Activated T-cell treated with anti-CD3 and anti-CD28 coated beads, Interleukin-2, amount 50 U/mL, for 1 hour (primary cell): ENCODE data around the gene DGKI.
"Not testable (repeated sequence)": the region's sequence is repeated elsewhere in the genome, so short reads cannot be mapped to it uniquely, and the experiment has no call there.

Source experiments
- DNase-seq: peaks from one replicate; pipeline ENCODE4 v3.0.0-alpha.2; 2020

The DGKI gene

DNA sequence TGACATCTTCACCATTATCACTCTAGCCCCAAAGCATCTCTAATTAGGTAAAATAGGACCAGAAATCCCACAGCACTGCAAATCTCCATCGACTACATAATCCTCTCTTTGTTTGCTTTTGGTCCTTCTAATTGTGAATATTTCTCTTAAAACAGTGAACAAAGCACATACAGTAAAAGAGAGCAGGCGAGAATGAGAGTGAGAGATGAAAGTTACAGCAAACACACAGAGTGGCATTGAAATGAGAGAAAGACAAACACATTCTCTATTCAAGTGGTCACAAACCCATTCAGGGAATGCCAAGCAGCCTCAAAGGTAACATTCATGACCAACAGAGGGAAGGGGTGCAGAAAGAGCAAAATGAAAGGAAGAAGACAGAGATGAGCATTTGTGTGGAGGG, 393.4 kb downstream of the DGKI start:
- DNase-seq = no peak

DNA sequence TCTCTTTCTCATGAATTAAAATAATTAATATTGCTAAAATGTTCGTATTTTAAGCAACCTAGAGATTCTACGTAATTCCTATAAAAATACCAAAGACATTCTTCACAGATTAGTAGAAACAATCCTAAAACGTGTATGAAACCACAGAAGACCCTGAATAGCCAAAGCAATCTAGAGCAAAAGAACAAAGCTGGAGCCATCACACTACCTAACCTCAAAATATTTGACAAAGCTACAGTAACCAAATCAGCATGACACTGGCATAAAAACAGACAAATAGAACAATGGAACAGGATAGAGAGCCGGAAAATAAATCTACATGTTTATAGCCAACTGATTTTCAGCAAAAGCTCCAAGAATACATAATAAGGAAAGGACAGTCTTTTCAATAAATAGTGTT, 397.8 kb downstream of the DGKI start:
- DNase-seq = no peak

DNA sequence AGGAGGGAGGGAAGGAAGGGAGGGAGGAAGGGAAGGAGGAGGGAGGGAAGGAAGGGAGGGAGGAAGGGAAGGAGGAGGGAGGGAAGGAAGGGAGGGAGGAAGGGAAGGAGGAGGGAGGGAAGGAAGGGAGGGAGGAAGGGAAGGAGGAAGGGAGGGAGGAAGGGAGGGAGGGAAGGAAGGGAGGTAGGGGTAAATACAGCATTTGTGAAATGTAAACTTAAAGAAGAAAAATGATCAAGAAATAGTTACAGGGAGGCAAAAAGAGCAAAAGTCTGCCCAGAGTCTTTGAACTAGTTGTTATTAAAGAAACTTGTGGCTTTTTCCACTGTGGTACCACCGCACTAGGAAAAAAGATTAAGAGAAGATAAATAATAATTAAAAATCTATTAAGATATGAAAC, 398.2 kb downstream of the DGKI start:
- not testable (repeated sequence) for DNase-seq

DNA sequence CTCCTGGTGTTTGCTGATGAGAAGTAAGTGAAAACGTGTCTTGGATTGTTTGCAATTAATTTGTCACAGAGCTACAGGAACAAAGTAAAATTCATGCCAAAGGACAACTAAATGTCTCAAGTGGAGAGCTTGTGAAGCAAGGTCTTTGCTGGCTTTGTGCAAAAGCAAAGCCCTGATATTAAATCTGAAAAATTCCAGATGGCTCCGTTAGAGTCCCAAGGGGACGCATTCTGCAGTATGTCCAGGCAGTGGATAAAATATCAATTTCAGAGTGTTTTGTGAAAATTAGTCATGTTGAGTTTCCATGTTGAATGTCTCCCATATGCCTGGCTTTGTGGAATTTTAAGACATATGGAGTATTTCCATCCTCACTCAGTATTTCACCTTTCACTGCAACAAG, 400.7 kb downstream of the DGKI start:
- no peak for DNase-seq

DNA sequence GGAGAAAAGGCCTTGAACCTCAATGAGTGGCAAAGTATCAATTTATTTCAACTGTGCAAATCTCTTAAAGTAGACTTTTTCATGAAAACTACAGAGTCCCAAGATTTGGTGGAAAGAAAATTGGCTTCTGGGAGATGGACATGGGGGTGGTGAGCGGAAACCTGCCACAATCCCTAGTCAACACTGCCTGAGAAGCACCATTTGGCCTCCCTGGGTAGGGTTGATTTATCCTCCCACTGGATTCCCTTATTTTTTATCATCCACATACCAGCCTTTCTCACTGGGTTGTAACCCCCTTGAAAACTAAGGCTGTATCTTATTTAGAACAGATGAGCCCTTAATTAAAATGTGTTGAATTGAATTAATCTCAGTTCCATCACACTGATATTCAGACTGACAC, 401.5 kb downstream of the DGKI start:
- DNase-seq = no peak

DNA sequence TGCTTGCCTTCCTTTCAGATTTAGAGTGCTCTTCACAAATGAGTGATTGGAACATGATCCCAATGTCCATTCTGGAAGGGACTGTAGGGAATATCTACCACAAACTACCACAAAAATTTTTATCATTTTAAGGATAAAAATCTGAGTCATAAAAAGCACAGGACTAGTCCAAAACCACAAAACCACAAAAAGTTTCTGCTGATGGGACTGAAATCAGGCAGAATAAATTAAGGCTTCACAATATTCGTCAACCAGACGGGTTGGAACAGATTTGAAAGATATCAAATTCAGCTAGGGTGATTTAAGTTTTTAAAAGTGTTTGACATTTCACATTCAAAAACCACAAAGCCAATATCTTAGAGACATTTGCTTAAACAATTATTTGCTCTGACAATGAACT, 403.2 kb downstream of the DGKI start:
- no peak for DNase-seq

DNA sequence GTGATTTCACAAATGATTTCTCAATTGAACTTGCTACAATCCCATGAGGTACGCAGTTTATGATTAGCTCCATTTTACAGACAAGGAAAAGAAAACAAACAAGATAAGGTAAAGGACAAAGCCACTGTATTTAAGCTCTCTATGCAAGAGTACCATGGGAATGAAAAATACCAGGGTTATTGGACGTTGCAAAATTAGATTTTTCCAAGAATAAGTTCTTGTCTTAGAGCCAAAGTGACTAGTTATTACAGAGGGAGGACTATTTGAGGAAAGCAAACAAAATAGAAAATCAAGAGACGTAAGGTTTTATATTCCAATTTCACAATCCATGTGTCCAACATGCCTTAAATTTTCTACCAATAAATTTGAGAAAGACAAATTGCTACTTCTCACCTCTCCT, 405.3 kb downstream of the DGKI start:
- DNase-seq = no peak

DNA sequence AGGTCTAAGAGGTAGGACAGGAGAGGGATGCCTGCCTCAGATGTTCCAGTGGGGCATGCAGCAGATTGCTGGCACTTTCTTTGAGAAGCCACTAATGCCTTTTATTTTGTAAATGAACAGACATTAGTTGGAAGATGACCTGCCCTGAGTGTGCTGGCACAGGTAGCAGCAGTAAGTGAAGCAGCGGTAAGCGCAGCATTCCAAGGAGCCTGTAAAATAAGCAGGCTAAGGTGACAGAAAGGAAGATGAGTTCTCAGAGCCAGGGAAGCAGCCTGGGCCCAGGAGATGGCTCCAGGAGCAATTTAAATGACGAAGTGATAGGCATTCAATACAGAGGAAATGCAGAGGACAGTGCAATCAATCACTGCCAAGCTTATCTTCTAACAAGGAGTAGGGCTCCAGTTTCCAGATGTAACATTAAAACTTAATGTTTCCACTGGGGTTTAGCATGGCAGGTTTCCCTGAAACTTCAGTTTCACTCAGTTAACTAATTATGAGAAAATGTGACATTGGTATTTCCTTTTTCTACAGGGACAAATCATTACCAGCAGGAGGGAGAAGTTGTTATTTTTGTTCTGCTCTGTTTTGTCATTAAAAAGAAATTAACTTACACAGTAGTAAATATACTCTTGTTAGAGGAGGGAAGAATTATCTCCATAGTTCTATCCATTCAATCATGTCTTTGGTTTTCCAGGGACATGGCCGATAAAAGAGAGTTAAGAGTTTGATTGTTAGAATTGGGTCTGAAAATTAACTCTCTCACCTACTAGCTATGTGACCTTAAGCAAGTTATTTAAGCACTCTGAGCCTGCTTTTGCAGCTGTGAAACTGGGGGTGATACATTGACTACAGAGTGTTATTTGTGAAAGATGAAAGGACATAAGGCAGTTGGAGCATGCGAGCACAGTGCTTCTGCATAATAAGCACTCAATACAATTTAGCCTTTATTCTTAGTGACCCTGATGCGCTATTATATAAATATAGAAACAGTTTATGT, 406.6 kb downstream of the DGKI start:
- DNase-seq = no peak

DNA sequence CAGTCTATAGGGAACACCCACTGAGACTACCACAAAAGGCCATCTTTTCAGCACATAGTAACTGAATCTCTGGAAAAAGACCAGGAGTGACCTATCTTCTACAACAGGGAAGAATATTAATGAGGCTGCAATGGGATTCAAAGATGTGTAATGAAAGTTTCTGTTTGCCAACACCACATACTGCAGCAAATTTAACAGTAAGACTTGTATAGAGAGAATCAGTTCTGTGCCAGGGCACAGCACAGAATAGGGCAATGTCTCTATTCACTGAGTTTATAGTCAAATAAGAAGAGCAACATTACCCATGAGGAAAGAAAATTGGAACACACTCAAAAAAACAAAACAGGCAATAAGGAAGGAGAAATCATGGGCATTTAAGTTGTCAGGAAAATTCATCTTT, 411.8 kb downstream of the DGKI start:
- no peak for DNase-seq

DNA sequence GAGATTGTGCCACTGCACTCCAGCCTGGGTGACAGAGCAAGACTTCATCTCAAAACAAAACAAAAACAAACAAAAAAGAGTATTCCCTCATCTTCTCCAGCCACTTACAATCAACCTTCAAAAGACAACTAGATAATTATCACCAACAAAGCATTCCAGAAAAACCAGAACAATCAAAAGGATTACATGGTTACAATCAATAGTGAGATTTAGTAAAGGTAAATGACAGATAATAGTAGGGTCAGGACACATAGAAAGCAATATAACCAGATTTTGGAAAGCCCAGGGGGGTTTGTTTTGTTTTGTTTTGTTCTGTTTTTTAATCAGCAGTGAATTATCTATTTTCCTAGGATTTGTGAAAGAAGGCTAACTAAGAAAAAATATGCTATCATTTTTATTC, 412.2 kb downstream of the DGKI start:
- DNase-seq = no peak

DNA sequence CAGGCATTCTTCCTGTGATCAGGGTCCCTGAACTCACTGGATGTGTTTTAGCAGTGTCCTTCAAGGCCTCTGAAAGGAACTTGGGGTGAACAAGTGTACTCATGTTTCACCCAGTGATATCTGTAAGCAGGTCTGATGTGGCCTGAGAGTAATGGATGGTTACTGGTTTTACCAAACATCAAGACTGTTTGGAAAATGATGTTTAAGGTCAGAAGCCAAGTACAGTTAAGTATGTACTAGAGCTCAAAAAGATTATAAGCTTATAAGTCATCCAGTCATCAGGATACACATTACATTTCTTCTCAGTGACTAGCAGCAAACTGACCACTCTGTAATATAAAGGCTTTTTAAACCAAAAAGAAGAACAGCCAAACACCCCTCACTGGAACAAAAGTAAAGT, 423.5 kb downstream of the DGKI start:
- DNase-seq = no peak

DNA sequence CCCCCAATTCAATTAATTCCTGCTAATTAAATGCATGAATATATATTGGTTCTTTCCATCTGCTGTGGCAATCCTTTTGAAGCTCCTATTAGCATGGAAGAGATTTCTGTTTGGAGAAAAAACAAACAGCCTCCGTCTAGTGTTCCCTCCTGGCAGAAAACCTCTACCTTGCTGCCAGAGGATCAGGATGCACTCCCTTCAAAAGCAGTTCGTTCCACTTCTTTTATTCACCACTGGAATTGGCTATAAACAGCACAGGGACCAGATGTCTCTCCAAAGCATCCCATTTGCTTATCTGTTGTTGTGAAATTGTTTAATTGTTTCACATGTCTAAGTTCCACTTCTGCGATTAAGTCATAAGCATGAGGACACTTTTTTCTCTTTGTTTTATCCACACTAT, 425.4 kb downstream of the DGKI start:
- DNase-seq = no peak

DNA sequence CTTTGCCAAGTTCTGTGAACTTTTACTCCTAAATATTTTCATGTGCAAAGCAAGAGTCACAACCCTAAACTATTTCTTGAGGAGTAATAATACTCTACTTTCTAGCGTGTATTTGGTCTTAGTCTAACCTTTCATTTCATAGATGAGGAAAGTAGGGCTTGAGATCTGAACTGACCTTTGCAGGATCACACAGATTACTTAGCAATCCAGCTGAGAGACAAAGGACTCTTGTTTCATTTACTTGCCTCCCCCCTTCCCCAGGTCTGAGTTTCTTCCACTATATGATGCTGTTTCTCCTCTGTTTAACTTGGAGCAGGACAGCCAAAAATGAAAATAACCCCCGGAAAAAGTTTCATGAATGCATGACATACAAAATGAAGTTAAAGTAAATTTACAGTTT, 427.9 kb downstream of the DGKI start:
- no peak for DNase-seq

DNA sequence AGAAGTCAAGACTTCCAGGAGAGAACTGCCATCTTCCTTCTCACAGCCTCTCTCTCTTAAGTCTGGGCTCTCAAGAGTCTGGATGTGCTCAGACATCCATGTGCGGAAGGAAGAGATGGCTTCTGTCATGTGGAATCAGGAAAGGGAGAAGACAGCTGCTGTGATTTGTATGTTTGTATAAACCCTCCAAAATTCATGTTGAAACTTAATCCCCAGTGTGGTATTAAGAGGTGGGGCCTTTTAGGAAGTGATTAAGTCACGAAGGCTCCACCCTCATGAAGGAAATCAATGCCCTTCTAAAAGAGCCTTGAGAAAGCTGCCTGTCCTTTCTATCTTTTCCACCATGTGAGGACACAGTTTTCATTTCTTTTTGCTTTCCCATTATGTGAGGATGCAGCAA, 429.3 kb downstream of the DGKI start:
- DNase-seq = no peak

DNA sequence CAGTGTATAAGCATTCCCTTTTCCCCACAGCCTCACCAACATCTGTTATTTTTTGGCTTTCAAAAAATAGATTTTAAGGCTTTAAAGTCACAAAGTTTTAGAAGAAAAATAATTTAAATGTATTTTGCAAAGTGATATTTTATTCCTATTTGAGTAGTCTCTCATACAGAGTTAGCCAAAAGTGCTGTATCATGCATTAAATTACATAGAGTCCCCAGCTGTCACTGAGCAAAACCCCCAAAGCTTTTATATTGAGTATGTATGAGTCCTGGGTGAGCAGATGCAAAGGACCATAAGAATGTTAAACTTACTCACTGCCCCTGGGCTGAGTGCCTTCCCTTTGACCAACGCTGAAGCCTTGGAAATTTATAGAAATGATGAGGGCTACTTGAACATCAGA, 432.9 kb downstream of the DGKI start:
- no peak for DNase-seq

DNA sequence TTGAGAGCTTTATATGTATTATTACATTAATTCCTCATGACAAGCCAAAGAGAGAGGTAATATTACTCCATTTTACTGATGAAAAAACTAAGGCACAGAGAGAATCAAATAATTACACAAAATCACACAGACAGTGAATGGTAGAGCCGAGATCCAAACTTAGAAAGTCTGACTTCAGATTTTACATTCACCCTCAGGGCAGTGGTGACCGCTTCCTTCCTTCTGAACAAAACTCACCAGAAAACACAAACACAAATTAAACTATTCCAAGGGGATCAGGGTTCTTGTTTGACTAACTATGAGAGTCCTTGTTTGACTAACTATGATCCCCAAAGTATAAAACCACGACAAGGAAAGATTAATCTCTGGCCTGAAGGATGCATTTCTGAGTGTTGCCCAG, 435.3 kb downstream of the DGKI start:
- no peak for DNase-seq

DNA sequence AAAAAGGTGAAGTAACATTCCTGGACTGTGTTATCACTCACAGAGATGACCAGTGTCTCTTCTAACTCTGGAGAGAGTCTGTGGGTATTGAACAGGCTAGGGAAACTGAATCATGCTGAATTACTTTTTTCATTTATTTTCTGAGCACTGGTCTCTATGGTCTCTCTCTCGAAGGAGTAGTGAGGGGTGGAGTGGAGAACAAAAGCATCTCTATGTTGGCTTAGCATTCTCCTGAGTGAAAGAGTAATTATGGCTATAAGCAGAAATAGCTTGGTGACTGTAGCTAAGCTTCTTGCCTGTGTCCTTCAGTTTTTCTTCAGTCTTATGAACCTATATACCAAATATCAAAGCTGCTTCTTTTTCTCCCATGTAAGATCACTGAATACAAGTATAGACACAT, 438.6 kb downstream of the DGKI start:
- DNase-seq = no peak

DNA sequence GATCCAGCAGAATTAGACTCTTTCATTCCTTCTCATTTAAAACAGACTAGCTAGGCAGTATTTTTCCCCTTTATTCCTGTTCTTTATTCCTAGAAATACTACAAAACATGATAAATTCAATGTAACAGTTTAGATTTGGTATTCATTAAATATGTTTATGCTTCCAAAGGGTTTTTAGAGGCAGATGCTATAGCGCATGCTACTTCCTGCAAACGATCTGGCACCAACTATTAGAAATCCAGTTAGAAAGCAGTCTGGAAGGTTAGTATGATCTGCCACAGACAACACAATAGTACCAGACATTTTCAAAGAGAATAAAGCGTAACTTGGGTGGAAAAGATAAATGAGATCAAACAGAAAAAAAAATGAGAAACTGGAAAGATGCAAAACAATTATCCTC, 439.7 kb downstream of the DGKI start:
- no peak for DNase-seq

DNA sequence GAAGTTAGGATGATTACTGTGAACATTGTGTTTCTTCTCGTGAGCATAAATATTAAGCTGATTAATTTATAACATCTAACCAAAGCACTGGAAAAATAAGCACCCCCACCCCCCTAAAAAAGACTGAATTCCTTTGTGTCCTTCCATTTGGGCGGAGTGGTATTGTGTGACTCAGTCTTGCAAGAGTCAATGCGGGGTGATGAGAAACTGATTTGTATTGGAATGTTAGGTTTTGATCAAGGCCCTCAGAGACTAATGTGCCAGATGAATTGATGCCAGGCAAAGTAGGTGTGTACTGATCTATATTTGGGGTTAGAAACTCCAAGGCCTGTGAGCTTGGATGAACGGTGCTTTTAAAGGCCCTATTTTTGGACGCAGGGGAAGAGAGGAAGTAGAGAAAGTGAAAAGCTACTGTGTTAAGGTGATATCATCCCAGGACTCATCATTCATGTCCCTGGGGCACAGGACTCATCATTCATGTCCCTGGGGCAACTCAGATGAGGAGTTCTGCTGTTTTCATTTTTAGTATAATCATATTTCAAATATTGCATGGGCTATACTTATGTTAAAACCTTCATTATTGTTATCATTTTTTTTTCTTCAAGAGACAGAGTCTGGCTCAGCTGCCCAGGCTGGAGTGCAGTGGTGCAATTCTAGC, 442.0 kb downstream of the DGKI start:
- no peak for DNase-seq

DNA sequence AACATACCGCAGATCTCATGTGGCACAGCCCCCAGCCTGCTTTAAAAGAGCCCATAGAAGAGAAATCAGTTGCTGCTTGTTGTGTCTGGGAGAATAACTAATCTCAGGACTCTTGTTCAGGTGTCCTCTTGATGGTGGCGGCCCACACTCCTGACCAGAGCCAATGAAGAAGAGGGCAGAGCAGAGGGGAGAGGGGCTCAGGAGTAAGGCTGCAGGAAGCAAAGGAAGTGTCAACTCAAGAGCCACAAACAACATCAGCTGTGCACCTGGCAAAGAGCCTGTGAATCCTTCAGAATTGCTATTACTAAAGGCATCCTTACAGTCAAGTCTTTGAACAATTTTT, 443.4 kb downstream of the DGKI start:
- no peak for DNase-seq

DNA sequence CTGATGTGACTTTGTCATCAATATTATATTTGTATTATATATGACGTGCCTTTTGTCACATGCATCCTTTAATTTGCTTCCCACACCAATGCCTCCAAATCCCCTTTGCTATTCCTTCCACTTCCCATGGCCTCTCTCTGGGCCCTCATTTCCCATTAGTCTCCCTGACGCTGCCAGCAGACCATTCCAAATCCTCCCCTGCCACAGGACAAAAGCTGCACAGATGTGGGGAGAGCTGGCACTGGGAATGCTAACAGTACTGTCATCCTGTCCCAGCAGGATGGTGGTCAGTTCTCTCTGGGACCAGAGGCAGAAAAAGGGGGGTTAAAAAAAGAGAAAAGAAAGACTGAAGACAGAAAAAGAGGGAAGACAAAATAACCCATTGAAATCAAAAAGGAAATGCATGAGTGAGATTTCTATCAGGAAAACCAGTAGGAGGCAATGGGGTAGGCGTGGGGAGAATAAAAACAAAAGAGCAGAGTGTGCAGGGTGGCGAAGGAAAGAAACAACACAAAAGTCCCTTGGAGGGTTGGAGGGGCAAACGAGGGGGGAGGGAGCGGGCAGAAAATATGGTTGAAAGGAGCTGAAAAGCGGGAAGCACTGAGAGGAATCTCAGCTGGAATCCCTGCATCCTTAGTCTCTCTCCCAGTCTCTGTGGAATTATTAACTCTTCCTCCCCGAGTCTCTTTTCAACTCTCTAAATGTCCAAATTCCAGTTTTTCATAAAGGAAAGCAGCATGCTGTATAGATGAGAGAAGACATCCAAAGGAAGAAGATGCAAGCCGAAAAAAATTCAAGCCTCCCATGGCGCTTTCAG, 444.0 kb downstream of the DGKI start:
- DNase-seq = no peak

DNA sequence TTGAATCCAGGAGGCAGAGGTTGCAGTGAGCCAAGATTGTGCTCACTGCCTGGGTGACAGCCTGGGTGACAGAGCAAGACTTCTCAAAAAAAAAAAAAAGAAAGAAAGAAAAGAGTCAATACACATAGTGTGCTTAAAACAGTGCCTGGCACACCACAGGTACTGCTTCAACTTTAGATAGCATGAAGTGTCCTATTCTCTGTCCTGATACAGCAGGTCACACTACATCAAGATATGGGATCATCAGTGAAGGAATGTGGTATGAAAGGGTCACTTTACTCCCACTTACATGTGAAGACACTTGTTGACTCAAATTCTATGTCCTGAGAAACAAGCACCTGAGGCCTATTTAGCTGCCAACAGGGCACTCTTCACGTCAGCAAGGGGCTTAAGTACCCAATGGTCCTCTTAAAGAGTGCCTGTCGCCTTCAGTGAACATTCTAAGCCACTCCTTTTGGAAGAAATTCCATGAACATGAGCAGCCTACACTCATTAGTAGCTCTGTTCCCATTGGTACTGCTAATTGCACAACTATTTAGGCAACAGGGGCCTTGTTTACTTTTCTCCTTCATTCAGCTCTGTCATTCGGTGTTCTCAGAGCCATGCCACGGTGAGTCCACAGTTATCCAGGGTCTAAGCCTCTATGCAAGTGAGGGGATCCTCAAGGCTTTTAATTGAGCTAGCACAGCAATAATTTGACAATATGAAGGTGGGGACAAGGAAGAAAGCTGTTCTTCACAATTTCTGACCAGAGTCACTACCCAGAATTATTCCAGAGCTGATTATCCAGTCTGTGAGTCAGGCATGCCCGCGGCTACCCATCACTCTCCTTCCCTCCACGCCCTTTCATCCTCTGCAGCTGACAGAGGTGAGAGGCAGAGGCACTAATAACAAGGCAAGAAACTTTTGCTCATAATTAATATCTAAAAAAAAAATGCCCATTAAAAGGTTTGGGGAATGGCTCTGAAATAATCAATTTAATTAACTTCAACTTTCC, 446.6 kb downstream of the DGKI start:
- no peak for DNase-seq
